Measurements from ENCODE around the gene KIAA1217.

KIAA1217 gene

GRCh38 chr10:24201503-24202180 lies 7.3 kb upstream of the KIAA1217 start:
- TF ChIP-seq, protein P1, sequence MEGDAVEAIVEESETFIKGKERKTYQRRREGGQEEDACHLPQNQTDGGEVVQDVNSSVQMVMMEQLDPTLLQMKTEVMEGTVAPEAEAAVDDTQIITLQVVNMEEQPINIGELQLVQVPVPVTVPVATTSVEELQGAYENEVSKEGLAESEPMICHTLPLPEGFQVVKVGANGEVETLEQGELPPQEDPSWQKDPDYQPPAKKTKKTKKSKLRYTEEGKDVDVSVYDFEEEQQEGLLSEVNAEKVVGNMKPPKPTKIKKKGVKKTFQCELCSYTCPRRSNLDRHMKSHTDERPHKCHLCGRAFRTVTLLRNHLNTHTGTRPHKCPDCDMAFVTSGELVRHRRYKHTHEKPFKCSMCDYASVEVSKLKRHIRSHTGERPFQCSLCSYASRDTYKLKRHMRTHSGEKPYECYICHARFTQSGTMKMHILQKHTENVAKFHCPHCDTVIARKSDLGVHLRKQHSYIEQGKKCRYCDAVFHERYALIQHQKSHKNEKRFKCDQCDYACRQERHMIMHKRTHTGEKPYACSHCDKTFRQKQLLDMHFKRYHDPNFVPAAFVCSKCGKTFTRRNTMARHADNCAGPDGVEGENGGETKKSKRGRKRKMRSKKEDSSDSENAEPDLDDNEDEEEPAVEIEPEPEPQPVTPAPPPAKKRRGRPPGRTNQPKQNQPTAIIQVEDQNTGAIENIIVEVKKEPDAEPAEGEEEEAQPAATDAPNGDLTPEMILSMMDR (IDR thresholded peaks at IDR 0.05; ENCODE audit: low read depth, low read length), result no peak
- in situ Hi-C loops (cut with HindIII; ENCODE audit: low sequenced_read_pairs), result no loop called here
- no peak overlapping the region for H3K4me3 ChIP-seq (ENCODE audit: low read depth, low read length)
- DNase-seq (ENCODE audit: low read depth, low spot score), result no peak

DNA sequence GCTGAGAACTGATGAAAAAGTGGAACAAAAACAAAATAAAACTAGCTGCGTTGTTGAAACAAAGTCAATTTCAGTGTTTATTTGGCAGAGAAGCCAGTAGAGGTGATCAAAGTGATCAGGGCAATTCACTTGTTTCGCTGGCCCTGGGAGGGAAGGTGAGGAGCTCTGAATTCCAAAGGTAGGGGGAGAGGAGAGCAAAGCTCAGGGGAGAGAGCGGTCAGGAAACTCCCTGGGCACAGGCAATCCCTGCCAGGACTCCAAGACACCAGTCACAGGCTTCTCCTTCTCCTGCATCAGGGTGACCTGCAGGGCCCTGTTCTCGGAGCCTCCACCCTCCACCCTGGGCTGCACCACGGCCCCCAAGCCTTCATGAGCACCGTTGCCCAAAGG lies 6.8 kb upstream of the KIAA1217 start:
- in situ Hi-C loops (cut with HindIII; ENCODE audit: low sequenced_read_pairs), result no loop called here
- TF ChIP-seq, protein P1 (IDR thresholded peaks at IDR 0.05; ENCODE audit: low read depth, low read length), result no peak
- no peak overlapping the region for H3K4me3 ChIP-seq (ENCODE audit: low read depth, low read length)
- DNase-seq (ENCODE audit: low read depth, low spot score), result no peak

DNA sequence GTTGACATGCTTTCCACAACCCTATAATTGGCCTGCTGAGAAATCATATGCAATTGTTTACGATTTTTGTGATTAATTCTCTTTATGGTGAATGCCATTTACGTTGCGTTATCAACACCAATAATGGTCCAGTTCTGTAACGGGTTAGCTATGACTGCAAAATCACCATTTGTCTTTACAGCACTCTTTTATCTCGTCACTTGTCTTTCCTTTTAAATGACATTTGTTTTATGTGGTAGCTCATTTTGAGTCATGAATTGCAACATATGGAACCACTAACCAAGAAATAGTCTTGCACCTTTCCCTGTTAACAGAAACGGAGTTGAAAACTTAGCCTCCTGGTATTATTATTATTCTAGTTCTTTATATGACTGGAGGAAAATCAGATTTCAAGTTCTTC lies 3.1 kb upstream of the KIAA1217 start:
- DNase-seq (ENCODE audit: low read depth, low spot score), result no peak
- TF ChIP-seq, protein P1 (IDR thresholded peaks at IDR 0.05; ENCODE audit: low read depth, low read length), result no peak
- no peak overlapping the region for H3K4me3 ChIP-seq (ENCODE audit: low read depth, low read length)
- in situ Hi-C loops (cut with HindIII; ENCODE audit: low sequenced_read_pairs), result no loop called here

- no peak overlapping the region for H3K4me3 ChIP-seq (ENCODE audit: low read depth, low read length)
- no peak for DNase-seq (ENCODE audit: low read depth, low spot score)
- in situ Hi-C loops (cut with HindIII; ENCODE audit: low sequenced_read_pairs), result no loop called here
- TF ChIP-seq, protein P1 (IDR thresholded peaks at IDR 0.05; ENCODE audit: low read depth, low read length), result no peak
These were observed 2.6 kb upstream of the KIAA1217 start for GRCh38 chr10:24206334-24206733.

GRCh38 chr10:24206926-24207325 lies 2.0 kb upstream of the KIAA1217 start:
- no peak overlapping the region for H3K4me3 ChIP-seq (ENCODE audit: low read depth, low read length)
- TF ChIP-seq, protein P1 (IDR thresholded peaks at IDR 0.05; ENCODE audit: low read depth, low read length), result no peak
- DNase-seq (ENCODE audit: low read depth, low spot score), result no peak
- in situ Hi-C loops (cut with HindIII; ENCODE audit: low sequenced_read_pairs), result no loop called here

DNA sequence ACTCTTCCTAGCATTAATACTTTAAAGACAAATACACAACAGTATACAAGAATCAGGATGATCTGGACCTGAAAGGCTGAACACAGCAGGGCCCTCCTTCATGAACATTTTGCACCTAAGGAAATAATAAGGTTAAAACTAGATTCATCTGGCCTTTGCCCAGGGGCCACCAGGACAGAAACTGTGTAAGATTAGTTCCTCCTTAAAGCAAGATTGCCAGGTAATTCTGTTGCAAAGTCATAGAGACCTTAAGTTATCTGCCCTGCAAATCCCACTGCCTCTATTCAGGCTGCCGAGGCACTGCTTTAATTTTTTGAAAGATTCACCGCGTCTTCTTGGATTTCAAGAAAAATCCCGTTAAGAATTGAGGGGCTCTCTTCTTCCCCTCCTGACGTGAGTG lies 1.6 kb upstream of the KIAA1217 start:
- H3K4me3 ChIP-seq (ENCODE audit: low read depth, low read length), result no peak overlapping the region
- no peak for DNase-seq (ENCODE audit: low read depth, low spot score)
- TF ChIP-seq, protein P1 (IDR thresholded peaks at IDR 0.05; ENCODE audit: low read depth, low read length), result no peak
- in situ Hi-C loops (cut with HindIII; ENCODE audit: low sequenced_read_pairs), result no loop called here

Data from astrocyte of the spinal cord (primary cell).